Breast epithelium (tissue), 3 donors: ENCODE data around the gene NRXN3.

ENCODE experiments used
- CTCF ChIP-seq, 3 donors: fragments of 450-650 bp; IDR thresholded peaks; one replicate each; pipeline ENCODE4 v1.5.1; 2016 to 2017; ENCODE audit warnings: antibody characterized with exemption in 3 of 3, mild to moderate bottlenecking in 3 of 3, moderate library complexity in 3 of 3
- POLR2A ChIP-seq: fragments of 450-650 bp; IDR thresholded peaks from one replicate; pipeline ENCODE4 v1.6.1; 2016; ENCODE audit warnings: antibody characterized with exemption, mild to moderate bottlenecking, moderate library complexity

GRCh38 chr14:79383031-79383430 lies 1212.9 kb downstream of the NRXN3 start:
- TF ChIP-seq CTCF (IDR thresholded peaks at IDR 0.05): no peak
- no peak for TF ChIP-seq POLR2A
